Astrocyte (in vitro differentiated cells and primary cell): ENCODE measurements around the gene MRPL43. TPM values are rescaled to one million over a fixed set of nuclear protein-coding genes. Genes with fewer than 3 reads are reported as not detected.

Experiments
- DNase-seq: peaks from one replicate; pipeline ENCODE4 v3.0.0-alpha.2; 2010; ENCODE audit warnings: low read depth
- FAIRE-seq: peaks from 2 replicates; lab custom pipeline; 2011; peaks lifted over from hg19 to GRCh38; lab: Jason Lieb, UNC
- H2AFZ ChIP-seq: 2 replicates; pipeline ENCODE4 v1.6.0; 2012; ENCODE audit warnings: low read depth, low read length, inconsistent platforms
- H3K27ac ChIP-seq: 2 replicates; pipeline ENCODE4 v1.5.1; 2011; ENCODE audit warnings: low read depth, low read length, inconsistent platforms
- H3K27me3 ChIP-seq: 2 replicates; pipeline ENCODE4 v1.6.0; 2011; ENCODE audit warnings: low read length, inconsistent platforms; ENCODE audit not compliant: insufficient read depth
- H3K36me3 ChIP-seq: 2 replicates; pipeline ENCODE4 v1.5.1; 2011; ENCODE audit warnings: low read length, inconsistent platforms; ENCODE audit not compliant: insufficient read depth
- H3K4me1 ChIP-seq: 2 replicates; pipeline ENCODE4 v1.5.1; 2011; ENCODE audit warnings: low read length, inconsistent platforms; ENCODE audit not compliant: insufficient read depth
- H3K4me2 ChIP-seq: 2 replicates; pipeline ENCODE4 v1.6.0; 2012; ENCODE audit warnings: low read length, inconsistent platforms
- H3K4me3 ChIP-seq: 2 replicates; pipeline ENCODE4 v1.5.1; 2011; ENCODE audit warnings: low read depth, mild to moderate bottlenecking, low read length, inconsistent platforms; ENCODE audit not compliant: insufficient read depth
- H3K79me2 ChIP-seq: 2 replicates; pipeline ENCODE4 v1.6.0; 2012; ENCODE audit warnings: mild to moderate bottlenecking, low read length, inconsistent platforms; ENCODE audit not compliant: insufficient read depth
- H3K9ac ChIP-seq: 2 replicates; pipeline ENCODE4 v1.6.0; 2012; ENCODE audit warnings: mild to moderate bottlenecking, low read length, inconsistent platforms
- H3K9me3 ChIP-seq: 2 replicates; pipeline ENCODE4 v1.5.1; 2012; ENCODE audit warnings: low read depth, mild to moderate bottlenecking, low read length, inconsistent platforms; ENCODE audit not compliant: insufficient read depth
- H4K20me1 ChIP-seq: 2 replicates; pipeline ENCODE4 v1.6.0; 2012; ENCODE audit warnings: low read length, inconsistent platforms; ENCODE audit not compliant: insufficient read depth
- H3K27ac Mint-ChIP-seq: one replicate; pipeline ENCODE4 v1.8.0; 2021; ENCODE audit warnings: mild to moderate bottlenecking, mixed read lengths; ENCODE audit not compliant: unreplicated experiment
- H3K27me3 Mint-ChIP-seq: one replicate; pipeline ENCODE4 v1.8.0; 2021; ENCODE audit warnings: low read depth, mixed read lengths; ENCODE audit not compliant: unreplicated experiment
- H3K36me3 Mint-ChIP-seq: one replicate; pipeline ENCODE4 v1.8.0; 2021; ENCODE audit warnings: low read depth, mixed read lengths; ENCODE audit not compliant: unreplicated experiment
- H3K4me1 Mint-ChIP-seq: one replicate; pipeline ENCODE4 v1.8.0; 2021; ENCODE audit warnings: low read depth, mixed read lengths; ENCODE audit not compliant: unreplicated experiment
- H3K4me3 Mint-ChIP-seq: one replicate; pipeline ENCODE4 v1.8.0; 2021; ENCODE audit warnings: mild to moderate bottlenecking, moderate library complexity, mixed read lengths; ENCODE audit not compliant: unreplicated experiment
- H3K9me3 Mint-ChIP-seq: one replicate; pipeline ENCODE4 v1.8.0; 2021; ENCODE audit warnings: mild to moderate bottlenecking, mixed read lengths; ENCODE audit not compliant: unreplicated experiment
- EZH2 ChIP-seq: IDR thresholded peaks from 2 replicates; pipeline ENCODE4 v1.6.1; 2012; ENCODE audit warnings: mild to moderate bottlenecking, low read length, inconsistent platforms; ENCODE audit not compliant: insufficient read depth
- total RNA-seq: library from RNA; stranded (reverse); gene quantifications from 2 replicates; pipeline ENCODE4 v1.2.1, GENCODE V29; 2021
- TF ChIP-seq, protein P1 (sequence below): IDR thresholded peaks from 2 replicates; pipeline ENCODE4 v1.5.1; 2011; ENCODE audit warnings: low read depth, mild to moderate bottlenecking, inconsistent platforms, low read length, moderate library complexity; ENCODE audit not compliant: insufficient read depth

MRPL43 gene
- total RNA-seq, 1 donor from 2014 or later, result 61.3 TPM

DNA sequence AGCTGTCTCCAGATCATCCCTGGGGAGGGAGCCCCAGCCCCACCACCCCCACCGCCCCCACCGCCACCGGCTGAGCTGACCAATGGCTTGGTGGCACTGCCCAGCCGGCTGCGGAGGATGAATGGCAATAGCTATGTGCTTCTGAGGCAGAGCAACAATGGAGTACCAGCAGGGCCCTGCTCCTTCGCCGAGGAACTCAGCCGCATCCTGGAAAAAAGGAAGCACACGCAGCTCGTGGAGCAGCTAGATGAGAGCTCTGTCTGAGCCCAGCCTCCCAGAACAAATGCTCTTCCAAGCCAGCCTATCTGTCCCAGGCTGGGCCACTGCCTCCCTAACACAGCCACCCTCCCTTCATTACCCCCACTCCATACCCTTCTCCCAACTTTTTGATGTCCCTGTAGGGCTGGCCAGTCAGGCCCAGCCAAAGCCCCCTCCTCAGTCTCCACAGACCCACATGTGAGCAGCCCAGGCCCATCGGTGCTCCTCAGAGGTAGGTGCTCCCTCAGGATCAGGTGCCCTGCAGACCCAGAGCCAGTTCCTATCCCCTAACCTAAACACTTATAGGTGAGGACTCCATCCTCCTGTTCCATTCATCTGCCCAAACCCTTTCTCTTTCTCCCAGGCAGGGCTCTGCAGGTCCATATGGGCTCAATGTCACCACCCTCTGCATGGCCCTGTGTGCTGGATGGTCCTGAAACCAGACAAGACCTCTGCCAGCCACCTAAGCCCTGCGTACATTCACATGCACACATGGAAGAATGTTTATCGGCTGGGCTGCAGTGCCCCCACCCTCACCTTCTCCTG, 3.2 kb downstream of the MRPL43 start:
- H3K79me2 ChIP-seq, result peaks cover 33% of the 10 kb centered on the region
- H4K20me1 ChIP-seq, result peaks cover 26% of the 10 kb centered on the region
- peaks cover 3% of the 10 kb centered on the region for H3K9me3 Mint-ChIP-seq
- peaks cover 4% of the 10 kb centered on the region for H3K36me3 ChIP-seq
- DNase-seq, result no peak
- H3K27ac Mint-ChIP-seq, result no peak overlapping the region
- H3K4me1 ChIP-seq, result peaks cover 19% of the 10 kb centered on the region
- H3K4me3 ChIP-seq, result no peak overlapping the region
- TF ChIP-seq EZH2, result no peak
- TF ChIP-seq, protein P1, sequence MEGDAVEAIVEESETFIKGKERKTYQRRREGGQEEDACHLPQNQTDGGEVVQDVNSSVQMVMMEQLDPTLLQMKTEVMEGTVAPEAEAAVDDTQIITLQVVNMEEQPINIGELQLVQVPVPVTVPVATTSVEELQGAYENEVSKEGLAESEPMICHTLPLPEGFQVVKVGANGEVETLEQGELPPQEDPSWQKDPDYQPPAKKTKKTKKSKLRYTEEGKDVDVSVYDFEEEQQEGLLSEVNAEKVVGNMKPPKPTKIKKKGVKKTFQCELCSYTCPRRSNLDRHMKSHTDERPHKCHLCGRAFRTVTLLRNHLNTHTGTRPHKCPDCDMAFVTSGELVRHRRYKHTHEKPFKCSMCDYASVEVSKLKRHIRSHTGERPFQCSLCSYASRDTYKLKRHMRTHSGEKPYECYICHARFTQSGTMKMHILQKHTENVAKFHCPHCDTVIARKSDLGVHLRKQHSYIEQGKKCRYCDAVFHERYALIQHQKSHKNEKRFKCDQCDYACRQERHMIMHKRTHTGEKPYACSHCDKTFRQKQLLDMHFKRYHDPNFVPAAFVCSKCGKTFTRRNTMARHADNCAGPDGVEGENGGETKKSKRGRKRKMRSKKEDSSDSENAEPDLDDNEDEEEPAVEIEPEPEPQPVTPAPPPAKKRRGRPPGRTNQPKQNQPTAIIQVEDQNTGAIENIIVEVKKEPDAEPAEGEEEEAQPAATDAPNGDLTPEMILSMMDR, result no peak
- no peak overlapping the region for H3K9ac ChIP-seq
- peaks cover 10% of the 10 kb centered on the region for H3K4me1 Mint-ChIP-seq
- no peak overlapping the region for H3K4me3 Mint-ChIP-seq
- H3K27me3 Mint-ChIP-seq, result no peaks in the 10 kb centered on the region
- no peak for FAIRE-seq
- no peak overlapping the region for H3K27ac ChIP-seq
- no peaks in the 10 kb centered on the region for H3K27me3 ChIP-seq
- H2AFZ ChIP-seq, result no peak overlapping the region
- H3K4me2 ChIP-seq, result no peak overlapping the region
- peaks cover 21% of the 10 kb centered on the region for H3K36me3 Mint-ChIP-seq
- H3K9me3 ChIP-seq, result no peaks in the 10 kb centered on the region

DNA sequence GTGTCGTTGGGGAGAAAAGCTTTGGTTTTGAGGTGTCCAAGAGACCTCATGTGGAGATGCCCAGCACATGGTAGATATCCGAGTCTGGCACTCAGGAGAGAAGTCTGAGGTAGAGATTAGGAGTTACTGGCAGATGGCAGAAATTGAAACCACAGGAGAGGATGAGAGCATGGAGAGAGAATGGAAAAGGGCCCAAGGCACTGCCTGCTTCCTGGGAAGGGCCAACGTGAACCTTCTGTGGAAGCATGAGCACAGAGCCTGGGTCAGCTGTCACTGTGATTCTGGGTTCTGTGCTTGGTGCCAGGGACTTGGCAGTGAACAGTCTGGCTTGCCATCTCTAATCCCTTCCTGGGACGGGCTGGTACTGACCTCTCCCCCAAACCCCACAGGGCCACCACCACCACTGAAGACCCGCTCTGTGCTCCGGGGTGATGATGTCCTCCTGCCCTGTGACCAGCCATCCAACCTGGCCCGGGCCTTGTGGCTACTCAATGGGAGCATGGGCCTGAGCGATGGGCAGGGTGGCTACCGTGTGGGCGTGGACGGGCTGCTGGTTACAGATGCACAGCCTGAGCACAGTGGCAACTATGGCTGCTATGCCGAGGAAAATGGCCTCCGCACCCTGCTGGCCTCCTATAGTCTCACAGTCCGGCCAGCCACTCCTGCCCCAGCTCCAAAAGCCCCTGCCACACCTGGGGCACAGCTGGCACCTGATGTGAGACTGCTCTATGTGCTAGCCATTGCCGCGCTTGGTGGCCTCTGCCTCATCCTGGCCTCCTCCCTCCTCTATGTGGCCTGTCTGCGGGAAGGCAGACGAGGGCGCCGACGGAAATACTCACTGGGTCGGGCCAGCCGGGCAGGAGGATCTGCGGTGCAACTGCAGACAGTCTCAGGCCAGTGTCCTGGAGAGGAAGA, 4.1 kb downstream of the MRPL43 start:
- H3K4me3 Mint-ChIP-seq, result no peak overlapping the region
- Histone ChIP-seq H3K4me2 (no peak overlapping the region), H4K20me1 (peaks cover 24% of the 10 kb centered on the region), H3K9ac (no peak overlapping the region), H3K9me3 (no peaks in the 10 kb centered on the region), H3K4me1 (peaks cover 17% of the 10 kb centered on the region), H3K27me3 (no peaks in the 10 kb centered on the region), H3K79me2 (peaks cover 24% of the 10 kb centered on the region), H3K36me3 (peaks cover 4% of the 10 kb centered on the region), H3K4me3 (no peak overlapping the region), H2AFZ (no peak overlapping the region), H3K27ac (no peak overlapping the region)
- H3K9me3 Mint-ChIP-seq, result peaks cover 3% of the 10 kb centered on the region
- DNase-seq (no peak), FAIRE-seq (no peak)
- H3K27me3 Mint-ChIP-seq, result no peaks in the 10 kb centered on the region
- no peak for TF ChIP-seq EZH2
- TF ChIP-seq, protein P1, result no peak
- peaks cover 21% of the 10 kb centered on the region for H3K36me3 Mint-ChIP-seq
- no peak overlapping the region for H3K27ac Mint-ChIP-seq
- H3K4me1 Mint-ChIP-seq, result peaks cover 10% of the 10 kb centered on the region
